ENCODE data around the gene EIF4G1. TPM values are rescaled to one million over a fixed set of nuclear protein-coding genes. Genes with fewer than 3 reads are reported as not detected.

EIF4G1 gene
- total and polyA plus RNA-seq, 2 experiments from 2014 or later: 227 to 552 TPM

DNA sequence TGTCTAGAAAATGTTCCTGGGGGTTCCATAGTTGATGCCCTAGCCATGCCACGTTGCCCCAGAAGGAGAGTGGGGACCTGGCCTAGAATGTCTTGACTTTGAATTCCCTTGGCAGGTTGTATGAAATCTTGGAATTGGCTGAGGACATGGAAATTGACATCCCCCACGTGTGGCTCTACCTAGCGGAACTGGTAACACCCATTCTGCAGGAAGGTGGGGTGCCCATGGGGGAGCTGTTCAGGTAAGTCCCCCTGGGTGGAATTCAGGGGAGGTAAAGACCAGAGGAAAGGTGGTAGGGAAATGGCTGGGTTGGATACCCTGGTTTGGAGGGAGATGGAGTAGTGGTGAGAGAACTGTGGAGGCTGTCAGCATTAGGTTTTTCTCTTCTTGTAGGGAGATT, 14.1 kb downstream of the EIF4G1 start (continued):
- TF ChIP-seq, protein P1, sequence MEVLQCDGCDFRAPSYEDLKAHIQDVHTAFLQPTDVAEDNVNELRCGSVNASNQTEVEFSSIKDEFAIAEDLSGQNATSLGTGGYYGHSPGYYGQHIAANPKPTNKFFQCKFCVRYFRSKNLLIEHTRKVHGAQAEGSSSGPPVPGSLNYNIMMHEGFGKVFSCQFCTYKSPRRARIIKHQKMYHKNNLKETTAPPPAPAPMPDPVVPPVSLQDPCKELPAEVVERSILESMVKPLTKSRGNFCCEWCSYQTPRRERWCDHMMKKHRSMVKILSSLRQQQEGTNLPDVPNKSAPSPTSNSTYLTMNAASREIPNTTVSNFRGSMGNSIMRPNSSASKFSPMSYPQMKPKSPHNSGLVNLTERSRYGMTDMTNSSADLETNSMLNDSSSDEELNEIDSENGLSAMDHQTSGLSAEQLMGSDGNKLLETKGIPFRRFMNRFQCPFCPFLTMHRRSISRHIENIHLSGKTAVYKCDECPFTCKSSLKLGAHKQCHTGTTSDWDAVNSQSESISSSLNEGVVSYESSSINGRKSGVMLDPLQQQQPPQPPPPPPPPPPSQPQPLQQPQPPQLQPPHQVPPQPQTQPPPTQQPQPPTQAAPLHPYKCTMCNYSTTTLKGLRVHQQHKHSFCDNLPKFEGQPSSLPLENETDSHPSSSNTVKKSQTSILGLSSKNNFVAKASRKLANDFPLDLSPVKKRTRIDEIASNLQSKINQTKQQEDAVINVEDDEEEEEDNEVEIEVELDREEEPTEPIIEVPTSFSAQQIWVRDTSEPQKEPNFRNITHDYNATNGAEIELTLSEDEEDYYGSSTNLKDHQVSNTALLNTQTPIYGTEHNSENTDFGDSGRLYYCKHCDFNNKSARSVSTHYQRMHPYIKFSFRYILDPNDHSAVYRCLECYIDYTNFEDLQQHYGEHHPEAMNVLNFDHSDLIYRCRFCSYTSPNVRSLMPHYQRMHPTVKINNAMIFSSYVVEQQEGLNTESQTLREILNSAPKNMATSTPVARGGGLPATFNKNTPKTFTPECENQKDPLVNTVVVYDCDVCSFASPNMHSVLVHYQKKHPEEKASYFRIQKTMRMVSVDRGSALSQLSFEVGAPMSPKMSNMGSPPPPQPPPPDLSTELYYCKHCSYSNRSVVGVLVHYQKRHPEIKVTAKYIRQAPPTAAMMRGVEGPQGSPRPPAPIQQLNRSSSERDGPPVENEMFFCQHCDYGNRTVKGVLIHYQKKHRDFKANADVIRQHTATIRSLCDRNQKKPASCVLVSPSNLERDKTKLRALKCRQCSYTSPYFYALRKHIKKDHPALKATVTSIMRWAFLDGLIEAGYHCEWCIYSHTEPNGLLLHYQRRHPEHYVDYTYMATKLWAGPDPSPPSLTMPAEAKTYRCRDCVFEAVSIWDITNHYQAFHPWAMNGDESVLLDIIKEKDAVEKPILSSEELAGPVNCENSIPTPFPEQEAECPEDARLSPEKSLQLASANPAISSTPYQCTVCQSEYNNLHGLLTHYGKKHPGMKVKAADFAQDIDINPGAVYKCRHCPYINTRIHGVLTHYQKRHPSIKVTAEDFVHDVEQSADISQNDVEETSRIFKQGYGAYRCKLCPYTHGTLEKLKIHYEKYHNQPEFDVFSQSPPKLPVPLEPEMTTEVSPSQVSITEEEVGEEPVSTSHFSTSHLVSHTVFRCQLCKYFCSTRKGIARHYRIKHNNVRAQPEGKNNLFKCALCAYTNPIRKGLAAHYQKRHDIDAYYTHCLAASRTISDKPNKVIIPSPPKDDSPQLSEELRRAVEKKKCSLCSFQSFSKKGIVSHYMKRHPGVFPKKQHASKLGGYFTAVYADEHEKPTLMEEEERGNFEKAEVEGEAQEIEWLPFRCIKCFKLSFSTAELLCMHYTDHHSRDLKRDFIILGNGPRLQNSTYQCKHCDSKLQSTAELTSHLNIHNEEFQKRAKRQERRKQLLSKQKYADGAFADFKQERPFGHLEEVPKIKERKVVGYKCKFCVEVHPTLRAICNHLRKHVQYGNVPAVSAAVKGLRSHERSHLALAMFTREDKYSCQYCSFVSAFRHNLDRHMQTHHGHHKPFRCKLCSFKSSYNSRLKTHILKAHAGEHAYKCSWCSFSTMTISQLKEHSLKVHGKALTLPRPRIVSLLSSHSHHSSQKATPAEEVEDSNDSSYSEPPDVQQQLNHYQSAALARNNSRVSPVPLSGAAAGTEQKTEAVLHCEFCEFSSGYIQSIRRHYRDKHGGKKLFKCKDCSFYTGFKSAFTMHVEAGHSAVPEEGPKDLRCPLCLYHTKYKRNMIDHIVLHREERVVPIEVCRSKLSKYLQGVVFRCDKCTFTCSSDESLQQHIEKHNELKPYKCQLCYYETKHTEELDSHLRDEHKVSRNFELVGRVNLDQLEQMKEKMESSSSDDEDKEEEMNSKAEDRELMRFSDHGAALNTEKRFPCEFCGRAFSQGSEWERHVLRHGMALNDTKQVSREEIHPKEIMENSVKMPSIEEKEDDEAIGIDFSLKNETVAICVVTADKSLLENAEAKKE (CRISPR knock-in tag; IDR thresholded peaks at IDR 0.05): no peak
- TF ChIP-seq JUNB (IDR thresholded peaks at IDR 0.05; ENCODE audit: unreplicated experiment): no peak
- TF ChIP-seq STAT1 (IDR thresholded peaks at IDR 0.05; ENCODE audit: unreplicated experiment): no peak
- TF ChIP-seq, protein P2, sequence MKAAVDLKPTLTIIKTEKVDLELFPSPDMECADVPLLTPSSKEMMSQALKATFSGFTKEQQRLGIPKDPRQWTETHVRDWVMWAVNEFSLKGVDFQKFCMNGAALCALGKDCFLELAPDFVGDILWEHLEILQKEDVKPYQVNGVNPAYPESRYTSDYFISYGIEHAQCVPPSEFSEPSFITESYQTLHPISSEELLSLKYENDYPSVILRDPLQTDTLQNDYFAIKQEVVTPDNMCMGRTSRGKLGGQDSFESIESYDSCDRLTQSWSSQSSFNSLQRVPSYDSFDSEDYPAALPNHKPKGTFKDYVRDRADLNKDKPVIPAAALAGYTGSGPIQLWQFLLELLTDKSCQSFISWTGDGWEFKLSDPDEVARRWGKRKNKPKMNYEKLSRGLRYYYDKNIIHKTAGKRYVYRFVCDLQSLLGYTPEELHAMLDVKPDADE (IDR thresholded peaks at IDR 0.05): no peak
- TF ChIP-seq, protein P3, sequence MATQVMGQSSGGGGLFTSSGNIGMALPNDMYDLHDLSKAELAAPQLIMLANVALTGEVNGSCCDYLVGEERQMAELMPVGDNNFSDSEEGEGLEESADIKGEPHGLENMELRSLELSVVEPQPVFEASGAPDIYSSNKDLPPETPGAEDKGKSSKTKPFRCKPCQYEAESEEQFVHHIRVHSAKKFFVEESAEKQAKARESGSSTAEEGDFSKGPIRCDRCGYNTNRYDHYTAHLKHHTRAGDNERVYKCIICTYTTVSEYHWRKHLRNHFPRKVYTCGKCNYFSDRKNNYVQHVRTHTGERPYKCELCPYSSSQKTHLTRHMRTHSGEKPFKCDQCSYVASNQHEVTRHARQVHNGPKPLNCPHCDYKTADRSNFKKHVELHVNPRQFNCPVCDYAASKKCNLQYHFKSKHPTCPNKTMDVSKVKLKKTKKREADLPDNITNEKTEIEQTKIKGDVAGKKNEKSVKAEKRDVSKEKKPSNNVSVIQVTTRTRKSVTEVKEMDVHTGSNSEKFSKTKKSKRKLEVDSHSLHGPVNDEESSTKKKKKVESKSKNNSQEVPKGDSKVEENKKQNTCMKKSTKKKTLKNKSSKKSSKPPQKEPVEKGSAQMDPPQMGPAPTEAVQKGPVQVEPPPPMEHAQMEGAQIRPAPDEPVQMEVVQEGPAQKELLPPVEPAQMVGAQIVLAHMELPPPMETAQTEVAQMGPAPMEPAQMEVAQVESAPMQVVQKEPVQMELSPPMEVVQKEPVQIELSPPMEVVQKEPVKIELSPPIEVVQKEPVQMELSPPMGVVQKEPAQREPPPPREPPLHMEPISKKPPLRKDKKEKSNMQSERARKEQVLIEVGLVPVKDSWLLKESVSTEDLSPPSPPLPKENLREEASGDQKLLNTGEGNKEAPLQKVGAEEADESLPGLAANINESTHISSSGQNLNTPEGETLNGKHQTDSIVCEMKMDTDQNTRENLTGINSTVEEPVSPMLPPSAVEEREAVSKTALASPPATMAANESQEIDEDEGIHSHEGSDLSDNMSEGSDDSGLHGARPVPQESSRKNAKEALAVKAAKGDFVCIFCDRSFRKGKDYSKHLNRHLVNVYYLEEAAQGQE (IDR thresholded peaks at IDR 0.05; ENCODE audit: unreplicated experiment): no peak
